ENCODE measurements around the gene KLHDC7A. TPM values are rescaled to one million over a fixed set of nuclear protein-coding genes. Genes with fewer than 3 reads are reported as not detected.

The KLHDC7A gene
- total RNA-seq, 1 donor from 2014 or later: not detected

Other genes with a start within 250 kb of the KLHDC7A start
- gene PAX7, start 149.9 kb downstream of the KLHDC7A start, total RNA-seq: not detected in 2 replicates

Measured in pulmonary artery endothelial cell (primary cell).